ENCODE data around the gene FAM20C. TPM values are rescaled to one million over a fixed set of nuclear protein-coding genes. Genes with fewer than 3 reads are reported as not detected.
A peak's percentile ranks its signal among the peaks of the same experiment; 100 is the strongest.

FAM20C gene
- total RNA-seq: 22.2 TPM
- long read RNA-seq, transcript FAM20C-201 (10 exons, 2,751 nt): major isoform, 98 of 114 reads
- long read RNA-seq, partial matches to known transcripts: 5 of 114 reads
- long read RNA-seq, other reads (novel, unspliced or antisense): 10 of 114 reads

DNA sequence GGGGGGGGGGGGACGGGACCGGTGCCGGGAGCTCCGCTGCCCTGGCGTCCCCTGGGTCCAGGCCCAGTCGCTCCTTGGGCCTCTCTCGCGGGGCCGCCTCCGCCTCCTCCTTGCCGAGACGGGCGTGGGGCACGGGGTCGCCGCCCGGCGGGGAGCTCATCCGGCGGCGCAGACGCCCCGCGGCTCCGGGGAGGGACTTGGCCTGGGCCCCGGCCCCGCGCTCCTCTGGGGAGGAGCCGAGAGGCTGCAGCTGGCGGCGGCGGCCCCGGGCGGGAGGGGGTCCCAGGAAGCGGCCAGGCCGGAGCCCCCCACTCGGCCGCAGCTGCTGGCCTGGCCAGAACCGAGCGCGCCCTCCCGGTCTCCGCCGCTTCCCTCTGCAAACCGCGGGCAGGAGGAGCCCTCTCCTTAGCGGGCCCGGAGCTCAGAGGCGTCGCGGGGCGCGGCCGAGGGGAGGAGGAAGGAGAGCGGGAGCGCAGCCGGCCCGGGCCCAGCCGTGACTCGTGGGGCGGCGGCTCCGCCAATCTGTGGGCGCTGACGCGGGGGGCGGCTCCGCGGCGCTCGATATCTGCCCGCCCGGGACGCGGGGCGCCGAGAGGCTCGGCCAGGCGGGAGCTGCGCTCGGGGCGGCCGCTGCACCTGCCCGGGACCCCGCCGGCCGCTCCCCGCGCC, at the start of gene FAM20C:
Gene FAM20C (plus strand): TSS at position 591 of the 669 bp plus-strand sequence. CDS start 629 bp downstream, outside the sequence.
- Histone ChIP-seq H3K27me3 (ENCODE audit: low read depth) (no peaks in the 10 kb centered on the region), H3K36me3 (peaks cover 21% of the 10 kb centered on the region), H3K4me1 (peaks cover 51% of the 10 kb centered on the region), H3K27ac (replicated peaks) (peak within 1 kb of the TSS; percentile 91), H3K9me3 (replicated peaks) (no peaks in the 10 kb centered on the region), H3K4me3 (peak within 1 kb of the TSS; percentile 73)
- peak; percentile 89 for DNase-seq
- no peak for TF ChIP-seq CTCF (IDR thresholded peaks at IDR 0.05; ENCODE audit: borderline replicate concordance)
- intact Hi-C loops (cut with micrococcal nuclease): no loop called here

DNA sequence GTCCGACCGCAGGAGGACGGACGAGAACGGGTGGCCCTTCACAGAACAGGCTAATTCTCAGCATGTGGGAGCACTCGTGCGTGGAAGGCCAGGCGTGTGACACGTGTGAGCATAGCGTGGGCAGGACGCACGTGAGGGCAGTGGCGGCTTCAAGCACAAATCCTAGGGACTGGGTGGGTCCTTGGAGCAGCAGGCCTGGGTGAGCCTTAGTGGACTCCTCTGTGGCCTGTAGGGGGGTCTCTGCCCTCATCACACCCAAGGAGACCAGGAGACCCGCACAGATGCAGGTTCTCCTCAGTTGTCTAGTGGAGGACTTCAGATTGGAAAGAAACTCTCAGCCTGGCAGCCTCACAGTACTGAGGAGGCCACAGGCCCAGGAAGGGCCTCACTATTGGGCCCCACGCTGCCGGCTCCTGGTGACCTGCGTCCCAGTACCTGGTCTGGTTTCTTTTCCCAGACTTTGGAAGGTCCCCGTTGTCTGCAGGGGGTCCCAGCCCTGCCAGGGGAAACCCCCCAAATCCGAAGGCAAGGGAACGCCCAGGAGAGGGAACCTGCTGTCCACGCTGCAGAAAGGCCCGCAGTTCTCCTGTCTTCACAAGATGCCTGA, 49.1 kb upstream of the FAM20C start:
- intact Hi-C loops (cut with micrococcal nuclease): no loop called here
- Histone ChIP-seq H3K4me3 (no peak overlapping the region), H3K4me1 (peaks cover 16% of the 10 kb centered on the region), H3K27ac (replicated peaks) (peak overlapping the region; percentile 81), H3K9me3 (replicated peaks) (no peaks in the 10 kb centered on the region), H3K36me3 (no peaks in the 10 kb centered on the region), H3K27me3 (ENCODE audit: low read depth) (peaks cover 15% of the 10 kb centered on the region)
- TF ChIP-seq CTCF (IDR thresholded peaks at IDR 0.05; ENCODE audit: borderline replicate concordance): no peak
- no peak for DNase-seq

- Histone ChIP-seq H3K27me3 (ENCODE audit: low read depth) (peaks cover 13% of the 10 kb centered on the region), H3K27ac (replicated peaks) (no peak overlapping the region), H3K36me3 (no peaks in the 10 kb centered on the region), H3K4me3 (no peak overlapping the region), H3K4me1 (peaks cover 22% of the 10 kb centered on the region), H3K9me3 (replicated peaks) (no peaks in the 10 kb centered on the region)
- TF ChIP-seq CTCF (IDR thresholded peaks at IDR 0.05; ENCODE audit: borderline replicate concordance): no peak
- intact Hi-C loops (cut with micrococcal nuclease): no loop called here
- DNase-seq: no peak
These were observed 48.4 kb upstream of the FAM20C start for GRCh38 chr7:143811-144453.

- intact Hi-C loops (cut with micrococcal nuclease): no loop called here
- Histone ChIP-seq H3K9me3 (replicated peaks) (no peaks in the 10 kb centered on the region), H3K36me3 (no peaks in the 10 kb centered on the region), H3K4me3 (no peak overlapping the region), H3K4me1 (peaks cover 22% of the 10 kb centered on the region), H3K27me3 (ENCODE audit: low read depth) (peaks cover 9% of the 10 kb centered on the region), H3K27ac (replicated peaks) (no peak overlapping the region)
- DNase-seq: no peak
- no peak for TF ChIP-seq CTCF (IDR thresholded peaks at IDR 0.05; ENCODE audit: borderline replicate concordance)
These were observed 47.9 kb upstream of the FAM20C start for GRCh38 chr7:144454-144826.

DNA sequence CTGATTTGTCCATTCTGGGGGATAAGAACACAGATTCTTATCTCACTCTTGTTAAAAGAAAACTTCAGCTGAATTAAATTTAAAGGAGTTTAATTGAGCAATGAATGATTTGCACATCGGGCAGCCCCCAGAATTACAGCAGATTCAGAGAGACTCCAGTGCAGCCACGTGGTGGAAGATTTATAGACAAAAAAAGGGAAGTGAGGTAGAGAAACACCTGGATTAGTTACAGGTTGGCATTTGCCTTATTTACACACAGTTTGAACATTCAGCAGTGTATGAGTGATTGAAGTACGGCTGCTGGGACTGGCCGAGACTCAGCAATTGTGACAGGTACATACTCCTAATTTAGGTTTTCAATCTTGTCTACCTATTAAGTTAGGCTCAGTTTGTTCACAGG, 46.5 kb upstream of the FAM20C start:
- Histone ChIP-seq H3K27me3 (ENCODE audit: low read depth) (peaks cover 1% of the 10 kb centered on the region), H3K4me3 (no peak overlapping the region), H3K9me3 (replicated peaks) (no peaks in the 10 kb centered on the region), H3K36me3 (no peaks in the 10 kb centered on the region), H3K4me1 (peaks cover 31% of the 10 kb centered on the region), H3K27ac (replicated peaks) (no peak overlapping the region)
- no peak for TF ChIP-seq CTCF (IDR thresholded peaks at IDR 0.05; ENCODE audit: borderline replicate concordance)
- no peak for DNase-seq
- intact Hi-C loops (cut with micrococcal nuclease): no loop called here

Measured in left ventricle myocardium inferior (tissue), 1 donor.